GM21723 (cell line): ENCODE results near the gene TFF1.

Experiments used
- ATAC-seq: cut with Tn5 transposase; IDR thresholded peaks from one replicate; pipeline ENCODE4 v1.9.1; 2021; ENCODE audit warnings: mild to moderate bottlenecking, moderate library complexity; ENCODE audit not compliant: unreplicated experiment

Gene TFF1

GRCh38 chr21:42346866-42347600 is 19.3 kb downstream of the TFF1 start:
- no peak for ATAC-seq

- no peak for ATAC-seq
These were observed 19.9 kb downstream of the TFF1 start for GRCh38 chr21:42346441-42346840.

DNA sequence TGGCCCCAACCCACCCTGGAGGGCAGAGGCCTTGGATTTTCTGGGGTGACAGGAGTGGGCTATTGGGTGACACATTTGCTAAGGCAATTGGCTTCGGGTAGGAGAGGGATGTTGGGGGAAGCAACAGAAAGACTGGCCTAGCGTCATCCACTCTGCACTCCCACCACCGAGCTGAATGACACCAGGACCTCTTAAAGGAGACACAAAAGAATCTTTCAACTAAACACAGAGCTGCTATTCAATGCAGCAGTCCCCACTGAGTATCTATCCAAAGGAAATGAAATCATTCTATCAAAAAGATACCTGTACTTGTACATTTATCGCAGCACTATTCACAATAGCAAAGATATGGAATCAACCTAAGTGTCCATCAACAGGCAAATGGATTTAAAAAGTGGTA is 21.7 kb downstream of the TFF1 start:
- ATAC-seq, result no peak

DNA sequence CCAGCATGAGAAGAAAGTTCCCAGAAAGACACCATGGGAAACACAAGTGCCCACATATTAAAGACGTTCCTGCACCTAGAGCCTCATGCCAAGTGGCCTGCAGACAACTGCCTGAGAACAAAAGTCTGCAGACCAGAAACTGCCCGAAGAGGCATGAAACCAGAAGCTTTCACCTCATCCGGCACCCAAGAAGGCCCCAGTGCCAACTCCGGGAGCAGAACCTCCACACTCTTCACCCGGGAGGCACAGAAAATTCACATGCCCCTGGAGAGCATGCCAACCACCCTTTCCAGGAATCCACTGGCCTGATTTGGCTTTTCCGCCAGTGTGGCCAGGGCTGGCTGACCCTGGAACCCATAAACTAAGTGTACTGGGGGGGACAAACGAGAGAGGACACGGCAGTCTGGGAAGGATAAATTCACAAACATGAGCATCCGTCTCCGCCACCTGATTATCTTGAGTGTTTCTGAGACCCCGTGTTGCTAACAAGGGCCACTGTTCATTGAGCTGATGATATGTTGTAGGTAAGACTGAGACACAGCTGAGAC is 22.3 kb downstream of the TFF1 start:
- no peak for ATAC-seq

DNA sequence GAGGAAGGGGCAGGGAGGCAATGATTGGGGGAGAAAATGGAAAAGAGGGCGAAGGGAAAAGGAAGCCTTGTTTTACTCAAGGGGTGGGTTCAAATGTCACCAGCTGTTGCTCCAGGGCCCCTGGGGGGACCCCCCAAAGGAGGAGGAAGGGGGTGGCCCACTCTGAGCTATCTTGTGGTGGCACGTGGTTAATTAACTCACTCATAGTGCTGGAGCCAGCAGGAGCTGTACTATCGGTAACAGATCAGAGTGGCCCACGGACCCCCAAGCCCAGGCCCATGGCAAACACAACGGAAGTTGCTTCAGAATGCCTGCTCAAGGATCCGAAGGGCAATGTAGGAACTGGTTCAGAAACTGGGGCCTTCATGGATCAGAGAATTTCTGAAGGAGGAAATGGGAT is 22.8 kb downstream of the TFF1 start:
- no peak for ATAC-seq

- no peak for ATAC-seq
These were observed 23.2 kb downstream of the TFF1 start for GRCh38 chr21:42343101-42343500.

DNA sequence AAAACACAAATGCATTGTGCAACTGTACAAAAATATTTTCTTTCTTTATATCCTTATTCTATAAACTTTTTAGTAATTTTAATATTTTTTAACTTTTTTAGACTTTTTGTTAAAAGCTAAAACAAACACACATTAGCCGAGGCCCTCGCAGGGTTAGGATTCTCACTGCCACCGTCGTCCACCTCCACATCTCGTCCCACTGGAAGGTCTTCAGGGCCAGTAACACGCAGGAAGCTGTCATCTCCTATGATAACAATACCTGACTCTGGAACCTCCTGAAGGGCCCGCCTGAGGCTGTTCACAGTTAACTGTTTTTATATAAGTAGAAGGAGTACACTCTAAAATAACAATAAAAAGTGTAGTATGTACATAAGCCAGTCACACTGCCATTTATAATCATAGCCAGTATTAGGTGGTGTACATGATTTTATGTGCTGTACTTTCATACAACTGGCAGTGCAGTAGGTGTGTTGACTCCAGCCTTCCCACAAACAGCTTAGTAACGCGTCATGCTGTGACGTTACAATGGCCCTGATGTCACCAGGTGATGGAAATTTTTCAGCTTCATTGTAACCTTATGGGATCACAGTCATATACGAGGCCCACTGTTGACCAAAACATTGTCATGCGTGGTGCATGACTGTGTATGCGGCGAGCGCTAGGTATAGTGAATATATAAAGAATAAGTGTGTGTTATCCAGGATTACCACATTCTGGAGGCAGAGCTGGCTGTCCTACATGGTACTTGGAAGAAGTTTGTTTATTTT is 24.4 kb downstream of the TFF1 start:
- no peak for ATAC-seq

- ATAC-seq, result no peak
These were observed 25.9 kb downstream of the TFF1 start for GRCh38 chr21:42340187-42341050.

- no peak for ATAC-seq
These were observed 27.3 kb downstream of the TFF1 start for GRCh38 chr21:42338729-42339715.

GRCh38 chr21:42337830-42338728 is 28.3 kb downstream of the TFF1 start:
- no peak for ATAC-seq

- ATAC-seq, result no peak
These were observed 29.1 kb downstream of the TFF1 start for GRCh38 chr21:42337276-42337675.

GRCh38 chr21:42336054-42336453 is 30.3 kb downstream of the TFF1 start:
- ATAC-seq, result no peak

GRCh38 chr21:42332557-42333317 is 33.6 kb downstream of the TFF1 start:
- no peak for ATAC-seq

- no peak for ATAC-seq
These were observed 34.7 kb downstream of the TFF1 start for GRCh38 chr21:42331660-42332059.

DNA sequence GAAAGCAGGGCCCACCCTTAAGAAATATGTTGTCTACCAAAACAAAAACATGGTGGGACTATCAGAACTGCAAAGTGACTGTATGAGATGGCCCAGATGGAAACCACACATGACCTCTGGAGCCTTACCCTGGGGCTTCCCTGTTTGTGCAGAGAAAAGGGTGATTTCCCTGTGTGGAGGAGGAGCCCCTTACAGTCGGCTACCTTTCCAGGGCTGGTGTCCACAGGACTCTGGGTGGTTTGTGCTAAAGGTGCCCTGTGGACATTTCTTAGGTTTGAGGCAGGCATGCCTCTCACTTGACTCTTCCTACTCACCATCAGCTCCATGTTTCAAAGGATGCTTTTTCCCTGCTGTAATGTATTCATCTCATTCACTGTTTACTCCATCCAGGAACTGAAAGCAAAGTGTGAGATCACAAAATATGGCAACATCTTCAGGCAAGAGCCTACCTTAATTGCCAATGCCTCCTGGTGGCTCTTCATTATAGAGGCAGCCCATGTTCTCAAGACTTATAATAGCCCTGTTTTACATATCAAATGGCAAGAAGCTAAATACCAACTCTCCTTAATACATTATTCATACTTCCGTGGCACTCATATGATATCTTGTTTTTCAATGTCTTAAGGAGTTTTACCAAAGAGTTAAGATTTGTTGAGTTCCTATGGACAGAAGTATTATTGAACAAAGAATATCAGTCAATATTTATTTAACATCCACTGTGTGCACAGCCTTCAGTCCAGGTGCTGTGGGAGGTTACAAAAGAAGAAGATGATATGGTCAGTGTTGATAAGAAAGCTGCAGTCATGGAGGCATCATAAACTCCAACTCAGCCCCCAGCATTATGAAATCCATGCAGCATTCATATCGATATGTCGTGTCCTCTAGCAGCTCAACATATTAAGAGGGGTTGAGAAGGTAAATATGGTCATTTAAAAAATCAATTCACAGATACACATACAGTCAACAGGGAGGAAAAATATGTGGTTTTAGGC is 35.7 kb downstream of the TFF1 start:
- ATAC-seq, result no peak

GRCh38 chr21:42324896-42325295 is 41.4 kb downstream of the TFF1 start:
- no peak for ATAC-seq

- no peak for ATAC-seq
These were observed 44.5 kb downstream of the TFF1 start for GRCh38 chr21:42321845-42322244.
